HepG2 (cell line): Measurements from ENCODE around the gene ERCC6L2. TPM values are rescaled to one million over a fixed set of nuclear protein-coding genes. Genes with fewer than 3 reads are reported as not detected.

ENCODE experiments used
- BCL6 ChIP-seq: IDR thresholded peaks from 2 replicates; pipeline ENCODE4 v1.6.1; 2016; ENCODE audit warnings: missing genetic modification reagents, missing compliant biosample characterization
- BORCS8-MEF2B ChIP-seq: sonication (generic); formaldehyde crosslinking; IDR thresholded peaks from 2 replicates; pipeline ENCODE4 v1.8.0; 2022; ENCODE audit warnings: mild to moderate bottlenecking, missing genetic modification reagents
- CBX2 ChIP-seq, 2 experiments: fragments of 200-600 bp in 1 of 2; sonication (generic); formaldehyde crosslinking in 1 of 2; IDR thresholded peaks; 2 replicates each; pipeline versions ENCODE4 v1.7.0 to v1.8.1; 2018 to 2022; ENCODE audit warnings: low read depth in 2 of 2, low read length in 1 of 2, mild to moderate bottlenecking in 1 of 2, missing genetic modification reagents in 1 of 2
- ETS1 ChIP-seq: sonication (generic); formaldehyde crosslinking; IDR thresholded peaks from 2 replicates; pipeline ENCODE4 v1.4.0; 2020; ENCODE audit warnings: missing genetic modification reagents
- MAX ChIP-seq: IDR thresholded peaks from 2 replicates; pipeline ENCODE4 v1.6.1; 2012; ENCODE audit warnings: inconsistent platforms
- ONECUT2 ChIP-seq: sonication (generic); formaldehyde crosslinking; IDR thresholded peaks from 2 replicates; pipeline ENCODE4 v1.4.0; 2020; ENCODE audit warnings: missing genetic modification reagents
- TBP ChIP-seq: sonication (generic); formaldehyde crosslinking; IDR thresholded peaks from 2 replicates; pipeline ENCODE4 v1.5.0; 2020; ENCODE audit warnings: missing genetic modification reagents
- TP53 ChIP-seq: sonication (generic); formaldehyde crosslinking; conservative IDR thresholded peaks from 2 replicates; pipeline ENCODE4 v1.4.0; 2020; ENCODE audit warnings: missing genetic modification reagents
- ZFYVE20 ChIP-seq: sonication (generic); formaldehyde crosslinking; IDR thresholded peaks from 2 replicates; pipeline ENCODE4 v1.8.0; 2023; ENCODE audit warnings: low read depth, mild to moderate bottlenecking, moderate library complexity, missing genetic modification reagents, borderline replicate concordance
- ZKSCAN8 ChIP-seq: IDR thresholded peaks from 2 replicates; pipeline ENCODE4 v1.6.1; 2016; ENCODE audit warnings: borderline replicate concordance, missing genetic modification reagents, missing compliant biosample characterization
- ZNF644 ChIP-seq: IDR thresholded peaks from 2 replicates; pipeline ENCODE4 v1.6.1; 2016; ENCODE audit warnings: low read depth
- polyA plus RNA-seq, 8 experiments: library from polyadenylated mRNA; depleted of rRNA in 3 of 8; stranded (reverse) in 7 of 8; unstranded in 1 of 8; fragments of >200 nt; fragmentation: Illumina TruSeq in 4 of 8; extraction: Trizol in 4 of 8; gene quantifications; 2 replicates each; pipeline versions ENCODE4 v1.2.1 to v1.2.3, GENCODE V29; 2011 to 2016; ENCODE audit warnings: low read depth in 4 of 8, missing spikeins in 1 of 8, mixed read lengths in 1 of 8; ENCODE audit not compliant: insufficient read depth in 1 of 8
- total RNA-seq, 5 experiments: library from RNA; depleted of rRNA; stranded (reverse); fragments of >200 nt; fragmentation: Illumina TruSeq; extraction: Trizol; gene quantifications; 2 replicates each; pipeline ENCODE4 v1.2.3, GENCODE V29; 2016; ENCODE audit warnings: low read depth in 1 of 5
- TF ChIP-seq, protein P1 (sequence below): sonication (generic); formaldehyde crosslinking; IDR thresholded peaks from 2 replicates; pipeline ENCODE4 v1.4.0; 2020; ENCODE audit warnings: low read depth, missing genetic modification reagents
- TF ChIP-seq, protein P2 (sequence below): sonication (generic); formaldehyde crosslinking; IDR thresholded peaks from 2 replicates; pipeline ENCODE4 v1.5.0; 2020; ENCODE audit warnings: missing genetic modification reagents, mild to moderate bottlenecking, borderline replicate concordance
- TF ChIP-seq, protein P3 (sequence below): sonication (generic); formaldehyde crosslinking; IDR thresholded peaks from 2 replicates; pipeline ENCODE4 v1.4.0; 2020; ENCODE audit warnings: missing genetic modification reagents; ENCODE audit errors: not compliant biosample characterization

The ERCC6L2 gene
- total and polyA plus RNA-seq, 2 of the 13 experiments (the other 11 are each of a cell fraction or from before 2014, with no cell fraction given), result 13.4 to 45.9 TPM

DNA sequence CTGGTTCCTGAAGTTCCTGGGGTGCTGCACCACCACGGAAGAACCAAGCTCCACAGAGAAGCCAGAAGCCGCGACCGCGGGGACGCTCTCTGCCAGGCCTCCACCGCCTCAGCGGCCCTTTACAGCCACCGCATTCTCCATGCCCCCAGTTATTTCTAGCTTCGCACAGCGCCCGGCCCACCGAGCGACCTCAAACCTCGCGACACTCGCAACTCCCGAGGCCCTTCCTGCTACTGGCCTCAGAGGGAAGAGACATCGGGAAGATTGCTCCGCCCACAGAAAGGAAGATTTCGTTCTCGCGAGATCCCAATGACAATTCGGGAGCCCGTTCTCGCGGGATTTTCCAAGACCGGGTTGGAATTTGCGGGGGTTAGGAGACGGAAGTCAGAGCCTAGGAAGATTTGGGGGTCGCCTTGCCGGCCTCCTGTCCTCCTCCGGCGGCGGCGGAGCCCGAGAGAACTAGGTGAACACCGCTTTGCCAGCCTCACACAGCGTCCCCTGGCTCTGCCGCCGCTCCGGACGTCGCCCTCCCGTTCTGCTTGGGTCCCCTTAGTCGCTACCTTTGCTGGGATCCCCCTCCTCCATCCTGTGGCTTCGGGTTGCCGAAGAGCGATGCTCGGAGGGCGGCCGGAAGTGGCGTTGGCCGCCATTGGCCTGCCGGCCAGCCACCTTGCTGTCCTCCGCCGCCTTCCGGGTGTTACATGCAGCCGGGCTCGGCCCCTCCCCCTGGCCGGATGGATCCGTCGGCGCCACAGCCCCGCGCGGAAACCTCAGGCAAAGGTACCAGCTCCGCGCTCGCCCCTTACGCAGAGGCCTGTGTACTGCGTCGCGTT is at the start of gene ERCC6L2 (continued):
- TF ChIP-seq BCL6 (CRISPR knock-in tag) (peak; percentile 64; the same call in 1 of the 2 replicates), MAX (peak; percentile 85), ZFYVE20 (CRISPR knock-in tag) (0 out of 2 replicates have a peak, but pooled peaks have one; percentile 41), CBX2 (IDR thresholded peaks at IDR 0.05; ENCODE audit: low read depth, low read length) (no peak), CBX2 (CRISPR knock-in tag; IDR thresholded peaks at IDR 0.05; ENCODE audit: low read depth) (no peak), ZNF644 (0 out of 2 replicates have a peak, but pooled peaks have one; percentile 8), BORCS8-MEF2B (peak; percentile 93; the same call in 1 of the 2 replicates), ONECUT2 (CRISPR knock-in tag) (peak; percentile 12; the same call in 1 of the 2 replicates), TP53 (no peak), ETS1 (peak; percentile 77; the same call in 1 of the 2 replicates), ZKSCAN8 (no peak), TBP (CRISPR knock-in tag) (peak; percentile 78; the same call in 1 of the 2 replicates)
- TF ChIP-seq, protein P1, sequence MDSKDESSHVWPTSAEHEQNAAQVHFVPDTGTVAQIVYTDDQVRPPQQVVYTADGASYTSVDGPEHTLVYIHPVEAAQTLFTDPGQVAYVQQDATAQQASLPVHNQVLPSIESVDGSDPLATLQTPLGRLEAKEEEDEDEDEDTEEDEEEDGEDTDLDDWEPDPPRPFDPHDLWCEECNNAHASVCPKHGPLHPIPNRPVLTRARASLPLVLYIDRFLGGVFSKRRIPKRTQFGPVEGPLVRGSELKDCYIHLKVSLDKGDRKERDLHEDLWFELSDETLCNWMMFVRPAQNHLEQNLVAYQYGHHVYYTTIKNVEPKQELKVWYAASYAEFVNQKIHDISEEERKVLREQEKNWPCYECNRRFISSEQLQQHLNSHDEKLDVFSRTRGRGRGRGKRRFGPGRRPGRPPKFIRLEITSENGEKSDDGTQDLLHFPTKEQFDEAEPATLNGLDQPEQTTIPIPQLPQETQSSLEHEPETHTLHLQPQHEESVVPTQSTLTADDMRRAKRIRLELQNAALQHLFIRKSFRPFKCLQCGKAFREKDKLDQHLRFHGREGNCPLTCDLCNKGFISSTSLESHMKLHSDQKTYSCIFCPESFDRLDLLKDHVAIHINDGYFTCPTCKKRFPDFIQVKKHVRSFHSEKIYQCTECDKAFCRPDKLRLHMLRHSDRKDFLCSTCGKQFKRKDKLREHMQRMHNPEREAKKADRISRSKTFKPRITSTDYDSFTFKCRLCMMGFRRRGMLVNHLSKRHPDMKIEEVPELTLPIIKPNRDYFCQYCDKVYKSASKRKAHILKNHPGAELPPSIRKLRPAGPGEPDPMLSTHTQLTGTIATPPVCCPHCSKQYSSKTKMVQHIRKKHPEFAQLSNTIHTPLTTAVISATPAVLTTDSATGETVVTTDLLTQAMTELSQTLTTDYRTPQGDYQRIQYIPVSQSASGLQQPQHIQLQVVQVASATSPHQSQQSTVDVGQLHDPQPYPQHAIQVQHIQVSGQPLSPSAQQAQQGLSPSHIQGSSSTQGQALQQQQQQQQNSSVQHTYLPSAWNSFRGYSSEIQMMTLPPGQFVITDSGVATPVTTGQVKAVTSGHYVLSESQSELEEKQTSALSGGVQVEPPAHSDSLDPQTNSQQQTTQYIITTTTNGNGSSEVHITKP (CRISPR knock-in tag), result peak; percentile 97
- TF ChIP-seq, protein P2, sequence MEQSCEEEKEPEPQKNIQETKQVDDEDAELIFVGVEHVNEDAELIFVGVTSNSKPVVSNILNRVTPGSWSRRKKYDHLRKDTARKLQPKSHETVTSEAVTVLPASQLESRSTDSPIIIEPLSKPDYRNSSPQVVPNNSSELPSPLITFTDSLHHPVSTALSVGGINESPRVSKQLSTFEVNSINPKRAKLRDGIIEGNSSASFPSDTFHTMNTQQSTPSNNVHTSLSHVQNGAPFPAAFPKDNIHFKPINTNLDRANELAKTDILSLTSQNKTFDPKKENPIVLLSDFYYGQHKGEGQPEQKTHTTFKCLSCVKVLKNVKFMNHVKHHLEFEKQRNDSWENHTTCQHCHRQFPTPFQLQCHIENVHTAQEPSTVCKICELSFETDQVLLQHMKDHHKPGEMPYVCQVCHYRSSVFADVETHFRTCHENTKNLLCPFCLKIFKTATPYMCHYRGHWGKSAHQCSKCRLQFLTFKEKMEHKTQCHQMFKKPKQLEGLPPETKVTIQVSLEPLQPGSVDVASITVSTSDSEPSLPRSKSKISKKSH, result peak; percentile 77
- TF ChIP-seq, protein P3, sequence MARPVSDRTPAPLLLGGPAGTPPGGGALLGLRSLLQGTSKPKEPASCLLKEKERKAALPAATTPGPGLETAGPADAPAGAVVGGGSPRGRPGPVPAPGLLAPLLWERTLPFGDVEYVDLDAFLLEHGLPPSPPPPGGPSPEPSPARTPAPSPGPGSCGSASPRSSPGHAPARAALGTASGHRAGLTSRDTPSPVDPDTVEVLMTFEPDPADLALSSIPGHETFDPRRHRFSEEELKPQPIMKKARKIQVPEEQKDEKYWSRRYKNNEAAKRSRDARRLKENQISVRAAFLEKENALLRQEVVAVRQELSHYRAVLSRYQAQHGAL (CRISPR knock-in tag), result no peak
